ENCODE measurements around the gene NUP62CL. TPM values are rescaled to one million over a fixed set of nuclear protein-coding genes. Genes with fewer than 3 reads are reported as not detected.

The NUP62CL gene
- total RNA-seq, 1 donor from 2014 or later: 10.6 TPM

- no peaks in the 10 kb centered on the region for H3K36me3 ChIP-seq
- no peaks in the 10 kb centered on the region for H3K4me1 ChIP-seq
- H3K27me3 ChIP-seq: no peaks in the 10 kb centered on the region
- H3K27ac ChIP-seq: no peak overlapping the region
- H3K9me3 ChIP-seq: no peaks in the 10 kb centered on the region
- DNase-seq (ENCODE audit: extremely low spot score in 2 of 2): no peak
- no peak overlapping the region for H3K4me3 ChIP-seq
- no peak for TF ChIP-seq POLR2AphosphoS5 (IDR thresholded peaks at IDR 0.05; ENCODE audit: insufficient read depth in 1 of 2, low read depth in 1 of 2)
- TF ChIP-seq, protein P1, sequence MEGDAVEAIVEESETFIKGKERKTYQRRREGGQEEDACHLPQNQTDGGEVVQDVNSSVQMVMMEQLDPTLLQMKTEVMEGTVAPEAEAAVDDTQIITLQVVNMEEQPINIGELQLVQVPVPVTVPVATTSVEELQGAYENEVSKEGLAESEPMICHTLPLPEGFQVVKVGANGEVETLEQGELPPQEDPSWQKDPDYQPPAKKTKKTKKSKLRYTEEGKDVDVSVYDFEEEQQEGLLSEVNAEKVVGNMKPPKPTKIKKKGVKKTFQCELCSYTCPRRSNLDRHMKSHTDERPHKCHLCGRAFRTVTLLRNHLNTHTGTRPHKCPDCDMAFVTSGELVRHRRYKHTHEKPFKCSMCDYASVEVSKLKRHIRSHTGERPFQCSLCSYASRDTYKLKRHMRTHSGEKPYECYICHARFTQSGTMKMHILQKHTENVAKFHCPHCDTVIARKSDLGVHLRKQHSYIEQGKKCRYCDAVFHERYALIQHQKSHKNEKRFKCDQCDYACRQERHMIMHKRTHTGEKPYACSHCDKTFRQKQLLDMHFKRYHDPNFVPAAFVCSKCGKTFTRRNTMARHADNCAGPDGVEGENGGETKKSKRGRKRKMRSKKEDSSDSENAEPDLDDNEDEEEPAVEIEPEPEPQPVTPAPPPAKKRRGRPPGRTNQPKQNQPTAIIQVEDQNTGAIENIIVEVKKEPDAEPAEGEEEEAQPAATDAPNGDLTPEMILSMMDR (IDR thresholded peaks at IDR 0.05): no peak
- TF ChIP-seq POLR2A (IDR thresholded peaks at IDR 0.05): no peak
- intact Hi-C loops (cut with DNase I): no loop called here
These were observed 70.3 kb downstream of the NUP62CL start for GRCh38 chrX:107135965-107136307.

- DNase-seq (ENCODE audit: extremely low spot score in 2 of 2): no peak
- H3K27me3 ChIP-seq: no peaks in the 10 kb centered on the region
- no peak overlapping the region for H3K27ac ChIP-seq
- intact Hi-C loops (cut with DNase I): no loop called here
- no peaks in the 10 kb centered on the region for H3K36me3 ChIP-seq
- no peaks in the 10 kb centered on the region for H3K4me1 ChIP-seq
- H3K4me3 ChIP-seq: no peak overlapping the region
- TF ChIP-seq POLR2AphosphoS5 (IDR thresholded peaks at IDR 0.05; ENCODE audit: insufficient read depth in 1 of 2, low read depth in 1 of 2) (no peak), POLR2A (IDR thresholded peaks at IDR 0.05) (no peak)
- TF ChIP-seq, protein P1 (IDR thresholded peaks at IDR 0.05): no peak
- no peaks in the 10 kb centered on the region for H3K9me3 ChIP-seq
These were observed 70.9 kb downstream of the NUP62CL start for GRCh38 chrX:107135049-107135964.

DNA sequence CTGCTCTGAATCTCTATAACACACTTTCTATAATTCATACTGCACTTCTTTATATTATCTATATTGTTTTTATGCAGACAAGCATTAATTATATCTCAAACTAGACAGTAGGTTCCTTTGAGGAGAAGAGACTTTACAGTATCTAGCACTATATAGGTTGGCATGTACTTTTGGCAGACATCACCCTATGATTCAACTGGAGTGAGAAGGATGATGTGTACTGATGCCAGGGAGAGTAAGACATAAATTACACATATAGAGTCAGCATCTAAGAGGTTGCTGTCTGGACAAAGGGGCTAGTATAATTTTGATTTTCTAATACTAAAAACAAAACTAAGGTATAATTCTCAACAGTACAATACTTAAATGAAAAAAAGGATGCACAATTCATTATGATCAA, 82.5 kb downstream of the NUP62CL start:
- Histone ChIP-seq H3K4me1 (no peaks in the 10 kb centered on the region), H3K27ac (no peak overlapping the region), H3K27me3 (no peaks in the 10 kb centered on the region), H3K9me3 (no peaks in the 10 kb centered on the region), H3K36me3 (no peaks in the 10 kb centered on the region), H3K4me3 (no peak overlapping the region)
- no peak for DNase-seq (ENCODE audit: extremely low spot score in 2 of 2)
- TF ChIP-seq POLR2A (IDR thresholded peaks at IDR 0.05) (no peak), POLR2AphosphoS5 (IDR thresholded peaks at IDR 0.05; ENCODE audit: insufficient read depth in 1 of 2, low read depth in 1 of 2) (no peak)
- TF ChIP-seq, protein P1 (IDR thresholded peaks at IDR 0.05): no peak
- intact Hi-C loops (cut with DNase I): no loop called here

DNA sequence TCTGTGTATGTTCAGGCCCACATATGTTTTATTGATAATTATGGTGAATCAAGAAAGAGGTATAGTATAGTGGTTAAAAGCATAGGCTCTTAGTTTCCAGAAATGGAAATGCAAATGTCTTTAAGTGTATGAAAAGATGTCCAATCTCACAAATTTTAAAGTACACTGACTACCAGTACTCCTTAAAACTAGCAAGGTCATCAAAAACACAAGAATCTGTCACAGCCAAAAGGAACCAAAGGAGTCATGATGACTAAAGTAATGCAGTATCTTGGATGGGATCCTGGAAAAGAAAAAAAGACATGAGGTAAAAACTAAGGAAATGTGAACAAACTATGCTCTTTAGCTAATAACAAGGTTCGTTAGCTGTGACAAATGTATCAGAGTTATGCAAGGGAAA, 87.0 kb downstream of the NUP62CL start:
- no peaks in the 10 kb centered on the region for H3K27me3 ChIP-seq
- H3K27ac ChIP-seq: no peak overlapping the region
- H3K9me3 ChIP-seq: no peaks in the 10 kb centered on the region
- intact Hi-C loops (cut with DNase I): no loop called here
- DNase-seq (ENCODE audit: extremely low spot score in 2 of 2): no peak
- peaks cover 0 to 11% of the 10 kb centered on the region in 2 donors for H3K36me3 ChIP-seq
- TF ChIP-seq POLR2A (IDR thresholded peaks at IDR 0.05) (no peak), POLR2AphosphoS5 (IDR thresholded peaks at IDR 0.05; ENCODE audit: insufficient read depth in 1 of 2, low read depth in 1 of 2) (no peak)
- TF ChIP-seq, protein P1 (IDR thresholded peaks at IDR 0.05): no peak
- H3K4me3 ChIP-seq: no peak overlapping the region
- H3K4me1 ChIP-seq: no peaks in the 10 kb centered on the region
